ENCODE data around the gene RNF220. TPM values are rescaled to one million over a fixed set of nuclear protein-coding genes. Genes with fewer than 3 reads are reported as not detected.

Gene RNF220
- total RNA-seq, 1 experiment from 2014 or later, result 128 TPM

DNA sequence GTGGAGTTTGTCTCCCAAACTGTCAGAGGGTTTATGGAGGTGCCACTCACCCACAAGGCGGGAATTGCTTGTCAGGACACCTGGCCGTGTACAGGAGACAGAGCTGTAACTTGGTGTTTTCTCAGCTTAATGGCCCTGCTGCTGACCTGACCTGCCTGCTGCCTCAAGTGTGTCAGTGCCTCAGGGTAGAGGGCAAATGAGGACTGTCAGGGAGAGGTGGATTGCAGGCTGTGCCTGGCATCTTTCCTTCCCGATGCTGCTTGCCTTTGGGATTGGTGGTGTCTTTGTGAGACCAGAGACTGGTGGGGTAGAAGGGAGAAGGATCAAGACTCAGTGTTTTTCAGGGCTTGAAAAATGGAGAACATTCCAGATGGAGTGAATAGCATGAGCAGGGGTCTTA, 237.9 kb downstream of the RNF220 start:
- peak overlapping the region; percentile 7; the same call in 1 of the 2 replicates for H3K27ac Mint-ChIP-seq
- peaks cover 57% of the 10 kb centered on the region for H3K36me3 Mint-ChIP-seq
- ATAC-seq, result no peak

GRCh38 chr1:44643721-44644334, 238.8 kb downstream of the RNF220 start:
- Mint-ChIP-seq H3K4me3 (no peak overlapping the region), H3K27me3 (ENCODE audit: low read depth) (no peaks in the 10 kb centered on the region), H3K36me3 (peaks cover 55% of the 10 kb centered on the region), H3K27ac (no peak overlapping the region), H3K4me1 (peaks cover 2% of the 10 kb centered on the region), H3K9me3 (no peaks in the 10 kb centered on the region)
- no peak for TF ChIP-seq TEAD4 (CRISPR knock-in tag; IDR thresholded peaks at IDR 0.05)
- TF ChIP-seq, protein P1, sequence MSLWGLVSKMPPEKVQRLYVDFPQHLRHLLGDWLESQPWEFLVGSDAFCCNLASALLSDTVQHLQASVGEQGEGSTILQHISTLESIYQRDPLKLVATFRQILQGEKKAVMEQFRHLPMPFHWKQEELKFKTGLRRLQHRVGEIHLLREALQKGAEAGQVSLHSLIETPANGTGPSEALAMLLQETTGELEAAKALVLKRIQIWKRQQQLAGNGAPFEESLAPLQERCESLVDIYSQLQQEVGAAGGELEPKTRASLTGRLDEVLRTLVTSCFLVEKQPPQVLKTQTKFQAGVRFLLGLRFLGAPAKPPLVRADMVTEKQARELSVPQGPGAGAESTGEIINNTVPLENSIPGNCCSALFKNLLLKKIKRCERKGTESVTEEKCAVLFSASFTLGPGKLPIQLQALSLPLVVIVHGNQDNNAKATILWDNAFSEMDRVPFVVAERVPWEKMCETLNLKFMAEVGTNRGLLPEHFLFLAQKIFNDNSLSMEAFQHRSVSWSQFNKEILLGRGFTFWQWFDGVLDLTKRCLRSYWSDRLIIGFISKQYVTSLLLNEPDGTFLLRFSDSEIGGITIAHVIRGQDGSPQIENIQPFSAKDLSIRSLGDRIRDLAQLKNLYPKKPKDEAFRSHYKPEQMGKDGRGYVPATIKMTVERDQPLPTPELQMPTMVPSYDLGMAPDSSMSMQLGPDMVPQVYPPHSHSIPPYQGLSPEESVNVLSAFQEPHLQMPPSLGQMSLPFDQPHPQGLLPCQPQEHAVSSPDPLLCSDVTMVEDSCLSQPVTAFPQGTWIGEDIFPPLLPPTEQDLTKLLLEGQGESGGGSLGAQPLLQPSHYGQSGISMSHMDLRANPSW (CRISPR knock-in tag; conservative IDR thresholded peaks at IDR 0.05; ENCODE audit: low read depth), result no peak
- TF ChIP-seq EMX1 (CRISPR knock-in tag; IDR thresholded peaks at IDR 0.05), result no peak
- TF ChIP-seq E2F4 (CRISPR knock-in tag; IDR thresholded peaks at IDR 0.05; ENCODE audit: borderline replicate concordance, low read depth), result no peak
- TF ChIP-seq GRHL2 (CRISPR knock-in tag; IDR thresholded peaks at IDR 0.05; ENCODE audit: insufficient replicate concordance, severe bottlenecking), result no peak
- no peak for TF ChIP-seq ZBTB21 (CRISPR knock-in tag; IDR thresholded peaks at IDR 0.05; ENCODE audit: borderline replicate concordance)
- no peak for TF ChIP-seq NFATC4 (CRISPR knock-in tag; IDR thresholded peaks at IDR 0.05)
- TF ChIP-seq IRF2 (CRISPR knock-in tag; IDR thresholded peaks at IDR 0.05; ENCODE audit: borderline replicate concordance, low read depth), result no peak
- no peak for TF ChIP-seq ZMAT4 (CRISPR knock-in tag; IDR thresholded peaks at IDR 0.05)
- TF ChIP-seq GABPB1 (CRISPR knock-in tag; IDR thresholded peaks at IDR 0.05), result no peak
- no peak for TF ChIP-seq ELF4 (CRISPR knock-in tag; IDR thresholded peaks at IDR 0.05; ENCODE audit: low read depth)
- TF ChIP-seq ZNF263 (CRISPR knock-in tag; IDR thresholded peaks at IDR 0.05; ENCODE audit: low read depth), result no peak
- TF ChIP-seq ZNF219 (CRISPR knock-in tag; IDR thresholded peaks at IDR 0.05; ENCODE audit: borderline replicate concordance), result no peak
- TF ChIP-seq JUN (CRISPR knock-in tag; IDR thresholded peaks at IDR 0.05), result no peak
- POLR2A ChIA-PET, result no interaction called here
- CTCF ChIA-PET, result interaction anchor here (6.9 kb wide), 1 partner anchor 8 kb away, joined by 42 read pairs; no protein-coding TSS in a partner anchor
- DNase-seq (ENCODE audit: low spot score), result no peak
- ATAC-seq, result no peak

More for the DNA sequence above, 237.9 kb downstream of the RNF220 start:
- H3K27me3 Mint-ChIP-seq (ENCODE audit: low read depth), result no peaks in the 10 kb centered on the region
- no peaks in the 10 kb centered on the region for H3K4me1 Mint-ChIP-seq
- CTCF ChIA-PET, result interaction anchor here (0.5 to 6.9 kb wide), 2 partner anchors 9 to 404 kb away, joined by 3 to 42 read pairs; no protein-coding TSS in a partner anchor
- H3K9me3 Mint-ChIP-seq, result no peaks in the 10 kb centered on the region
- no peak for DNase-seq (ENCODE audit: low spot score)
- POLR2A ChIA-PET, result interaction anchor here (0.6 kb wide), 1 partner anchor 281 kb away, joined by 3 read pairs; no protein-coding TSS in a partner anchor
- TF ChIP-seq FOXP4 (CRISPR knock-in tag; IDR thresholded peaks at IDR 0.05), result no peak
- no peak overlapping the region for H3K4me3 Mint-ChIP-seq

DNA sequence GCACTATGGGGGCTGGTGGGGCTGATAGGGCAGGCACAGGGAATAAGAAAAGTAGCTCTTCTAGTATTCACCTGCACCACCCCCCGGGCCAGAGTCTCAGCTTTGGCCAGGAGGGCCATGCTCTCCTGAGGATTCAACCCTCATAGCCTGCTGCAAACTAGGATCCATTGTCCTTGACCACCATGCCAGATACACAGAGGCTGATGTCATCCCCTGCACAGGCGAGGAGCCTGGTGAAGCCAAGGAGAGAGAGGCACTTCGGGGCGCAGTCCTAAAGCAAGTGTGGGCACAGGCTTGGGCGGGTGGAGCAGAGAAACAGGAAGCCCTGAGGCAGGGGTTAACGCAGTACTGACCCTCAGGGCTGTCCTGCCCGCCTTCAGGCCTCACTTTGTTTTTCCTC, 239.8 kb downstream of the RNF220 start:
- ChIA-PET CTCF (no interaction called here), POLR2A (no interaction called here)
- no peak overlapping the region for H3K4me3 Mint-ChIP-seq
- no peak overlapping the region for H3K27ac Mint-ChIP-seq
- H3K4me1 Mint-ChIP-seq, result peaks cover 10% of the 10 kb centered on the region
- H3K36me3 Mint-ChIP-seq, result peaks cover 58% of the 10 kb centered on the region
- ATAC-seq, result no peak
- TF ChIP-seq ZNF396 (CRISPR knock-in tag; IDR thresholded peaks at IDR 0.05; ENCODE audit: borderline replicate concordance), result no peak
- TF ChIP-seq IRF1 (CRISPR knock-in tag; IDR thresholded peaks at IDR 0.05), result no peak
- TF ChIP-seq, protein P1 (CRISPR knock-in tag; conservative IDR thresholded peaks at IDR 0.05; ENCODE audit: low read depth), result no peak
- TF ChIP-seq ZNF416 (CRISPR knock-in tag; IDR thresholded peaks at IDR 0.05), result no peak
- TF ChIP-seq, protein P2, sequence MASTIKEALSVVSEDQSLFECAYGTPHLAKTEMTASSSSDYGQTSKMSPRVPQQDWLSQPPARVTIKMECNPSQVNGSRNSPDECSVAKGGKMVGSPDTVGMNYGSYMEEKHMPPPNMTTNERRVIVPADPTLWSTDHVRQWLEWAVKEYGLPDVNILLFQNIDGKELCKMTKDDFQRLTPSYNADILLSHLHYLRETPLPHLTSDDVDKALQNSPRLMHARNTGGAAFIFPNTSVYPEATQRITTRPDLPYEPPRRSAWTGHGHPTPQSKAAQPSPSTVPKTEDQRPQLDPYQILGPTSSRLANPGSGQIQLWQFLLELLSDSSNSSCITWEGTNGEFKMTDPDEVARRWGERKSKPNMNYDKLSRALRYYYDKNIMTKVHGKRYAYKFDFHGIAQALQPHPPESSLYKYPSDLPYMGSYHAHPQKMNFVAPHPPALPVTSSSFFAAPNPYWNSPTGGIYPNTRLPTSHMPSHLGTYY (CRISPR knock-in tag; IDR thresholded peaks at IDR 0.05), result no peak
- no peak for TF ChIP-seq TCF7 (CRISPR knock-in tag; IDR thresholded peaks at IDR 0.05; ENCODE audit: low read depth)
- H3K27me3 Mint-ChIP-seq (ENCODE audit: low read depth), result no peaks in the 10 kb centered on the region
- H3K9me3 Mint-ChIP-seq, result no peaks in the 10 kb centered on the region
- no peak for DNase-seq (ENCODE audit: low spot score)

All from WTC11 (cell line).